Left lung (tissue), 10 donors: Measurements from ENCODE around the gene ARMC6. TPM values are rescaled to one million over a fixed set of nuclear protein-coding genes. Genes with fewer than 3 reads are reported as not detected.

Source experiments
- ATAC-seq: fragments of 200-7000 bp; cut with Tn5 transposase; one replicate; pipeline ENCODE4 v1.9.1; 2020; ENCODE audit warnings: moderate library complexity
- DNase-seq, 4 donors: peaks; one replicate each; pipeline ENCODE4 v3.0.0-alpha.2; 2013 to 2020
- H3K27ac ChIP-seq, 2 donors: fragments of 200-600 bp; sonication (generic) in 1 of 2; one replicate each; pipeline versions ENCODE4 v1.5.0 to v1.8.0; 2020 to 2021
- H3K27me3 ChIP-seq, 2 donors: fragments of 200-600 bp; sonication (generic) in 1 of 2; one replicate each; pipeline versions ENCODE4 v1.5.0 to v1.8.0; 2020 to 2021
- H3K36me3 ChIP-seq, 2 donors: fragments of 200-600 bp; sonication (generic) in 1 of 2; one replicate each; pipeline versions ENCODE4 v1.5.0 to v1.8.0; 2020 to 2021
- H3K4me1 ChIP-seq, 2 donors: fragments of 200-600 bp; one replicate each; pipeline ENCODE4 v1.8.0; 2021
- H3K4me3 ChIP-seq, 2 donors: fragments of 200-600 bp; sonication (generic) in 1 of 2; one replicate each; pipeline versions ENCODE4 v1.5.0 to v1.8.0; 2020 to 2021; ENCODE audit warnings: mild to moderate bottlenecking in 1 of 2
- H3K9me3 ChIP-seq, 2 donors: fragments of 200-600 bp; sonication (generic) in 1 of 2; one replicate each; pipeline versions ENCODE4 v1.5.0 to v1.8.0; 2020 to 2021
- CTCF ChIP-seq, 2 donors: fragments of 200-600 bp; sonication (generic) in 1 of 2; IDR thresholded peaks; one replicate each; pipeline versions ENCODE4 v1.5.0 to v1.8.0; 2021; ENCODE audit warnings: antibody characterized with exemption in 2 of 2
- intact Hi-C, 2 donors: fragments of 100-400 bp; cut with DNase I; formaldehyde crosslinking; loops; one replicate each; pipeline versions ENCODE4 v1.11.2 to v1.14.2; 2022
- polyA plus RNA-seq, 6 donors: library from polyadenylated mRNA; unstranded; fragments of 120-200 nt; gene quantifications; one replicate each; pipeline ENCODE4 v1.2.1, GENCODE V29; 2013; ENCODE audit not compliant: insufficient read length in 6 of 6
- total RNA-seq, 2 donors: library from RNA; stranded (reverse); fragmentation: NEBNext Ultra II Directional; extraction: Animal tissue kit (Norgen Biotek cat#: 25700); gene quantifications; one replicate each; pipeline ENCODE4 v1.2.1, GENCODE V29; 2021
- donor health status: DM: no; HTN: yes; CAD: no.
- donor health status: DM: no; HTN: no; CAD: no.

Gene ARMC6
- total and polyA plus RNA-seq, 8 donors = 23.7 to 37.9 (median 34.0) TPM

DNA sequence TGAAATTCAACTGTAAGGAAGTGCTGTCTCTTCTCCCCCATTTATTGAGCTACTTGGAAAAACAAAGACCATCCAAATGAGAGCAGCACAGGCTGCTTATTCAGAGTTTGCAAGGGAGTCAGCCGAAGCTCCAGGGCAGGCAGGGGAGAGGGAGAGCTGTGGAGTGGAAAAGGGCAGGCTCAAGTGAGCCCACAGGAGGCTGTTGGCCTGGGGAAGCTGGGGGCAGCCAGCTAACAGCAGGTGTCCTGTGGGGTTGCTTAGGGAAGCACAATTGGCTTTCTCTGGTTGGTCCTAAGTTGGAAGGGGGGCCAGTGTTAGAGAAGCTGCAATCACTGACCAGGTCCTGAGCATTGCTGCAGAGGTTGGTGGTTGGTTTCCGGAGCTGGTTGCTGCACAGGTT lies 54.3 kb downstream of the ARMC6 start:
- no peak overlapping the region for H3K27ac ChIP-seq
- H3K9me3 ChIP-seq = no peaks in the 10 kb centered on the region
- TF ChIP-seq CTCF (IDR thresholded peaks at IDR 0.05) = no peak
- ATAC-seq = no peak
- DNase-seq = no peak
- no peaks in the 10 kb centered on the region for H3K36me3 ChIP-seq
- H3K4me3 ChIP-seq = no peak overlapping the region
- H3K4me1 ChIP-seq = no peaks in the 10 kb centered on the region
- H3K27me3 ChIP-seq = no peaks in the 10 kb centered on the region
- intact Hi-C loops = no loop called here

GRCh38 chr19:19094513-19094912 lies 61.1 kb downstream of the ARMC6 start:
- Histone ChIP-seq H3K9me3 (no peaks in the 10 kb centered on the region), H3K4me3 (no peak overlapping the region), H3K27ac (no peak overlapping the region), H3K4me1 (no peaks in the 10 kb centered on the region), H3K36me3 (peaks cover 0 to 11% of the 10 kb centered on the region in 2 donors), H3K27me3 (no peaks in the 10 kb centered on the region)
- intact Hi-C loops = no loop called here
- DNase-seq (no peak), ATAC-seq (no peak)
- TF ChIP-seq CTCF (IDR thresholded peaks at IDR 0.05) = no peak

DNA sequence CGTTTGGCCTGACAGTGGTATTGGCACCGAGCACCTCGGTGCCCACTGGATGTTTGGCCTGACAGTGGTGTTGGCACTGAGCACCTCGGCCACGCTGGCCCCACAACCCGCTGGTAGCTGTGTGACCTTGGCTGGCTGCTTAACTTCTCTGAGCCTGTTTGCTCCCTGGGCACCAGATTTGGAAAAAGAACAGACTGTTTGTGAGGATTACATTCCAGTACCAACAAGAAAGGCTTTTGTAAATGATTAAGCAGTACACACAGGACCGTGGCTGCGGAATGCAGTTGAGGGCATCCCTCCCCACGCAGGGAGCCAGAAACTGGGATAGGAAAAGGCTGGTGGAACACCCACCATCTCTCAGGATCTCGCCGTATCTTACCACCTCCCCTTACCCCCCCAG lies 62.3 kb downstream of the ARMC6 start:
- H3K36me3 ChIP-seq = peaks cover 0 to 15% of the 10 kb centered on the region in 2 donors
- H3K27ac ChIP-seq = no peak overlapping the region
- no peaks in the 10 kb centered on the region for H3K27me3 ChIP-seq
- no peak overlapping the region for H3K4me3 ChIP-seq
- DNase-seq = no peak
- no peak for TF ChIP-seq CTCF (IDR thresholded peaks at IDR 0.05)
- intact Hi-C loops = no loop called here
- ATAC-seq = no peak
- H3K9me3 ChIP-seq = no peaks in the 10 kb centered on the region
- no peaks in the 10 kb centered on the region for H3K4me1 ChIP-seq

- no peak overlapping the region for H3K4me3 ChIP-seq
- H3K27me3 ChIP-seq = no peaks in the 10 kb centered on the region
- intact Hi-C loops = no loop called here
- no peak for TF ChIP-seq CTCF (IDR thresholded peaks at IDR 0.05)
- ATAC-seq (no peak), DNase-seq (no peak)
- H3K27ac ChIP-seq = no peak overlapping the region
- H3K36me3 ChIP-seq = peaks cover 0 to 19% of the 10 kb centered on the region in 2 donors
- no peaks in the 10 kb centered on the region for H3K4me1 ChIP-seq
- no peaks in the 10 kb centered on the region for H3K9me3 ChIP-seq
Observed at GRCh38 chr19:19096641-19097627, 63.5 kb downstream of the ARMC6 start.

DNA sequence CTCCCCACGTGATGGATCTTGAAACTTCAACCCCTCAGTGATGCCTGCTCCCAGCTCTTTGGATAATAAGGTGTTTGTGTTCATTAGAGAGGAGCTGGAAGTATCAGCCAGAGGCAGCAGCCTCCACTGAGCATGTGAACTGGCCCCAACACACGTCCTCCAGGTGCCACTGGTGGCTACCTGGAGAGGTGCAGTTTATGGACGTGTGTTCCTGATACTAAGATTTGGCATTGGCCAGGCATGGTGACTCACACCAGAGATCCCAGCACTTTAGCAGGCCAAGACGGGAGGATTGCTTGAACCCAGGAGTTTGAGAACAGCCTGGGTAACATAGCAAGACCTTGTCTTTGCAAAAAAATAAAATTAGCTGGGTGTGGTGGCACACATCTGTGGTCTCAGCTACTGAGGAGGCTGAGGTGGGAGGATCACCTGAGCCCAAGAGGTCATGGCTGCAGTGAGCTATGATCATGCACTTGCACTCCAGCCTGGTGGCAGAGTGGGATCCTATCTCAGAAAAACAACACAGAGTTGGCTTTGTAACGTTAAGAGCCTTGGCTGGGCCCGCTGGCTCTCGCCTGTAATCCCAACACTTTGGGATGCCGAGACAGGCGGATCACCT lies 64.8 kb downstream of the ARMC6 start:
- Histone ChIP-seq H3K4me1 (no peaks in the 10 kb centered on the region), H3K9me3 (no peaks in the 10 kb centered on the region), H3K27ac (no peak overlapping the region), H3K4me3 (no peak overlapping the region), H3K36me3 (peaks cover 0 to 19% of the 10 kb centered on the region in 2 donors), H3K27me3 (no peaks in the 10 kb centered on the region)
- intact Hi-C loops = no loop called here
- DNase-seq = no peak
- ATAC-seq = no peak
- TF ChIP-seq CTCF (IDR thresholded peaks at IDR 0.05) = no peak
